Measurements from ENCODE around the gene MAST4.

- TF ChIP-seq CTCF (IDR thresholded peaks at IDR 0.05; ENCODE audit: insufficient read depth, low read depth, low read length) = no peak
- no peak for TF ChIP-seq EZH2 (IDR thresholded peaks at IDR 0.05; ENCODE audit: insufficient read depth, low read length)
These were observed 35.8 kb upstream of the MAST4 start for GRCh38 chr5:66560371-66560770.
